ENCODE data around the gene SNORC.

GRCh38 chr2:232888099-232888836, 18.2 kb downstream of the SNORC start:
- TF ChIP-seq POLR2AphosphoS5 (IDR thresholded peaks at IDR 0.05), result no peak
- no peak for TF ChIP-seq CTCF (IDR thresholded peaks at IDR 0.05)
